SJSA1 (cell line): ENCODE measurements around the gene RAD23B. TPM values are rescaled to one million over a fixed set of nuclear protein-coding genes. Genes with fewer than 3 reads are reported as not detected.

Experiments
- DNase-seq, 2 experiments: peaks; one replicate each; pipeline ENCODE4 v3.0.0-alpha.2; 2015 to 2020; ENCODE audit warnings: low spot score in 2 of 2, low read depth in 1 of 2
- H3K27ac ChIP-seq: fragments of 250-450 bp; sonication (Bioruptor Pico); 2 replicates; pipeline ENCODE4 v1.5.1; 2020; ENCODE audit warnings: mild to moderate bottlenecking, moderate library complexity
- H3K27me3 ChIP-seq: fragments of 250-450 bp; sonication (Bioruptor Pico); replicated peaks from 2 replicates; pipeline ENCODE4 v1.5.1; 2020; ENCODE audit warnings: mild to moderate bottlenecking, moderate library complexity
- H3K36me3 ChIP-seq: fragments of 250-450 bp; sonication (Bioruptor Pico); 2 replicates; pipeline ENCODE4 v1.5.1; 2020; ENCODE audit warnings: mild to moderate bottlenecking
- H3K4me1 ChIP-seq: fragments of 250-450 bp; sonication (Bioruptor Pico); replicated peaks from 2 replicates; pipeline ENCODE4 v1.6.1; 2021; ENCODE audit warnings: mild to moderate bottlenecking
- H3K4me3 ChIP-seq: fragments of 250-450 bp; sonication (Bioruptor Pico); 2 replicates; pipeline ENCODE4 v1.5.1; 2020; ENCODE audit warnings: mild to moderate bottlenecking
- H3K9me3 ChIP-seq: fragments of 250-450 bp; sonication (Bioruptor Pico); replicated peaks from 2 replicates; pipeline ENCODE4 v1.5.1; 2020; ENCODE audit warnings: mild to moderate bottlenecking
- total RNA-seq: library from RNA; depleted of rRNA; stranded (reverse); fragments of >200 nt; shearing (Covaris generic); gene quantifications from 2 replicates; pipeline ENCODE4 v1.2.3, GENCODE V29; 2014; rRNA removed

Gene RAD23B
- total RNA-seq, 1 experiment from 2014 or later: 81.2 TPM

DNA sequence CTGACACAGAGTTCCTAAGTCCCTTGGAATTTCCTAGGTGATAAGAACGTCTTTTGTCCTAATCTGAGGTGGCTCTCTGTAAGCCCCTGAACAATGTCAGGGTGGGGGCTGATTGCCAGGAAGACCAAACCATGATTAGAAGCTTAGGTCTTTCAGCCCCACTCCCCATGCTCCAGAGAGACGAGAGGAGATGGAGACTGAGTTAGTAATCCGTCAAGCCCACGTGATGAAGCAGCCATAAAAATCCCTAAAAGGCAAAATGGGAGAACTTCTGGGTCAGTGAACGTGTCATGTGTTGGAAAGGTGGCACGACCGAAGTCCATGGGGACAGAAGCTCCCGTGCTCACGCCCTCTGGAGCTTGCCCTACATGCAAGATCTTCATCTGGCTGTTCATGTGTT is 85.6 kb downstream of the RAD23B start:
- DNase-seq: no peak
- Histone ChIP-seq H3K4me3 (no peak overlapping the region), H3K27ac (no peak overlapping the region), H3K36me3 (no peaks in the 10 kb centered on the region), H3K9me3 (no peaks in the 10 kb centered on the region), H3K4me1 (no peaks in the 10 kb centered on the region), H3K27me3 (no peaks in the 10 kb centered on the region)

DNA sequence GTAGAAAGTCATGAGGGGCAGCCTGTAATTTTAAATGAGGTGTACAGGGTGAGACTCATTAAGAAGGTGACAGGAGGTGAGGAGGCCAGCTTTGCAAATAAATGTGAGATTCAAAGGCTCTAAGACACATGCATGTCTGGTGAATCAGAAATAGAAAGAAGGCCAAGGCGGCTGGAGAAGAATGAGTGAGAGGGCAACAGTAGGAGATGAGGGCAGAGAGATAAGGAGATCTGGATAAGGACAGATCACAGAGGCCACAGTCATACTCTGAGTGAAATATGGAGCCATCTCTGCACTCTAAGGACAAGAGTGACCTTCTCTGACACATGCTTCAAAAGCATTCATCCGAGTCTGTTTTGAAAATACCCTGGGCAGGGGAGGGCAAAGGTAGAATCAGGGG is 90.7 kb downstream of the RAD23B start:
- Histone ChIP-seq H3K9me3 (no peaks in the 10 kb centered on the region; the same call in 1 of the 2 replicates), H3K4me3 (no peak overlapping the region), H3K27me3 (no peaks in the 10 kb centered on the region), H3K36me3 (no peaks in the 10 kb centered on the region), H3K27ac (no peak overlapping the region), H3K4me1 (no peaks in the 10 kb centered on the region)
- no peak for DNase-seq

- Histone ChIP-seq H3K4me3 (no peak overlapping the region), H3K9me3 (no peaks in the 10 kb centered on the region; the same call in 1 of the 2 replicates), H3K27me3 (no peaks in the 10 kb centered on the region), H3K27ac (no peak overlapping the region), H3K4me1 (no peaks in the 10 kb centered on the region), H3K36me3 (no peaks in the 10 kb centered on the region)
- no peak for DNase-seq
Observed at GRCh38 chr9:107375001-107375400, 91.9 kb downstream of the RAD23B start.

- no peaks in the 10 kb centered on the region for H3K4me1 ChIP-seq
- no peak for DNase-seq
- H3K36me3 ChIP-seq: no peaks in the 10 kb centered on the region
- no peaks in the 10 kb centered on the region for H3K27me3 ChIP-seq
- no peak overlapping the region for H3K4me3 ChIP-seq
- no peak overlapping the region for H3K27ac ChIP-seq
- no peaks in the 10 kb centered on the region; the same call in 1 of the 2 replicates for H3K9me3 ChIP-seq
Observed at GRCh38 chr9:107375651-107376369, 92.7 kb downstream of the RAD23B start.

DNA sequence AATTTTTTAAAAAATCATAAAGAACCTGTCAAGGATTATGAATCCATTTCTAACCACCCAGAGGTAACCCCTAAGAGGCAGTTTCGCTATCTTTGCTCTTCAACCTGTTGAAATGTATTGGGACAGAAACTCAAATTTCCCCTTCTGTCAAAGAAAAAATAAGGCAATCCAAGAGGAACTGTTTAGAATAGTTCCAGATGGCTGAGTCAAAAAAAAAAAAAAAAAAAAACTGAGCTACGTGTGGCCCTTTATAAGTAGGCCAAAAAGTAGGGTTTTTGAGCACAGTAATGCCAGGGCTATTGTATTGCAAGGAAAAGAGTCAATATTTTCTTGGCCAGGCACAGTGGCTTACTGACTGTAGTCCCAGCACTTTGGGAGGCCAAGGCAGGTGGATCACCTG is 94.9 kb downstream of the RAD23B start:
- DNase-seq: no peak
- H3K27me3 ChIP-seq: no peaks in the 10 kb centered on the region
- no peak overlapping the region for H3K27ac ChIP-seq
- H3K4me3 ChIP-seq: no peak overlapping the region
- no peaks in the 10 kb centered on the region for H3K4me1 ChIP-seq
- no peaks in the 10 kb centered on the region; the same call in 1 of the 2 replicates for H3K9me3 ChIP-seq
- no peaks in the 10 kb centered on the region for H3K36me3 ChIP-seq

Other genes with a start within 250 kb of the RAD23B start
- gene KLF4, start 206.5 kb downstream of the RAD23B start, total RNA-seq: 1.00 and 1.5 TPM in 2 replicates